Mucosa of descending colon (tissue), 3 donors: ENCODE data around the gene FNTB. TPM values are rescaled to one million over a fixed set of nuclear protein-coding genes. Genes with fewer than 3 reads are reported as not detected.

Experiments used
- ATAC-seq: fragments of 200-7000 bp; cut with Tn5 transposase; one replicate; pipeline ENCODE4 v1.9.1; 2020; ENCODE audit warnings: mild to moderate bottlenecking, moderate library complexity
- DNase-seq, 3 donors: peaks; one replicate each; pipeline ENCODE4 v3.0.0-alpha.2; 2020
- H3K36me3 ChIP-seq: fragments of 200-600 bp; one replicate; pipeline ENCODE4 v1.8.0; 2021; ENCODE audit warnings: low read depth, mild to moderate bottlenecking
- H3K4me1 ChIP-seq: fragments of 200-600 bp; one replicate; pipeline ENCODE4 v1.8.0; 2021; ENCODE audit warnings: low read depth, mild to moderate bottlenecking
- H3K4me3 ChIP-seq: fragments of 200-600 bp; one replicate; pipeline ENCODE4 v1.8.0; 2021; ENCODE audit warnings: mild to moderate bottlenecking
- H3K9me3 ChIP-seq: fragments of 200-600 bp; one replicate; pipeline ENCODE4 v1.8.0; 2021; ENCODE audit warnings: mild to moderate bottlenecking
- CTCF ChIP-seq: fragments of 200-600 bp; IDR thresholded peaks from one replicate; pipeline ENCODE4 v1.8.0; 2022; ENCODE audit warnings: antibody characterized with exemption, mild to moderate bottlenecking
- intact Hi-C, 2 donors: fragments of 100-400 bp; cut with DNase I in 1 of 2; cut with micrococcal nuclease in 1 of 2; formaldehyde crosslinking; loops; one replicate each; pipeline versions ENCODE4 v1.11.0 to v1.11.1; 2022; cut with DNase I, micrococcal nuclease
- total RNA-seq, 3 donors: library from RNA; stranded (reverse); fragmentation: NEBNext Ultra II Directional in 2 of 3; extraction: Animal tissue kit (Norgen Biotek cat#: 25700) in 2 of 3; gene quantifications; one replicate each; pipeline versions ENCODE4 v1.2.1 to v1.2.4, GENCODE V29; 2021 to 2023
- donor health status: DM: no; HTN: no; CAD: no; lungs with moderate emphysema.
- donor health status: DM: no; HTN: no; CAD: no.
- donor health status: DM: no; HTN: yes; CAD: no.

The FNTB gene
- total RNA-seq, 3 donors from 2014 or later, result 14.5 to 18.3 (median 14.5) TPM

- ATAC-seq (peak; percentile 74), DNase-seq (peak in 1 of 3 donors; percentile 25)
- TF ChIP-seq CTCF, result no peak
- H3K4me1 ChIP-seq, result no peaks in the 10 kb centered on the region
- intact Hi-C loops, result no loop called here
- H3K4me3 ChIP-seq, result no peak overlapping the region
- H3K36me3 ChIP-seq, result no peaks in the 10 kb centered on the region
- H3K9me3 ChIP-seq, result no peaks in the 10 kb centered on the region
These were observed 25.9 kb upstream of the FNTB start for GRCh38 chr14:64960762-64961276.

- Histone ChIP-seq H3K4me3 (no peak overlapping the region), H3K36me3 (no peaks in the 10 kb centered on the region), H3K4me1 (no peaks in the 10 kb centered on the region), H3K9me3 (no peaks in the 10 kb centered on the region)
- TF ChIP-seq CTCF, result no peak
- intact Hi-C loops, result no loop called here
- DNase-seq, result no peak
- no peak for ATAC-seq
These were observed 23.1 kb upstream of the FNTB start for GRCh38 chr14:64963611-64964010.

- no peak for TF ChIP-seq CTCF
- Histone ChIP-seq H3K9me3 (no peaks in the 10 kb centered on the region), H3K4me1 (peaks cover 8% of the 10 kb centered on the region), H3K4me3 (no peak overlapping the region), H3K36me3 (no peaks in the 10 kb centered on the region)
- ATAC-seq (no peak), DNase-seq (no peak)
- intact Hi-C loops, result no loop called here
These were observed 21.2 kb upstream of the FNTB start for GRCh38 chr14:64965356-64966000.

- no peak for ATAC-seq
- H3K9me3 ChIP-seq, result no peaks in the 10 kb centered on the region
- no peak for TF ChIP-seq CTCF
- no peak overlapping the region for H3K4me3 ChIP-seq
- no peaks in the 10 kb centered on the region for H3K36me3 ChIP-seq
- intact Hi-C loops, result no loop called here
- peaks cover 14% of the 10 kb centered on the region for H3K4me1 ChIP-seq
- DNase-seq, result no peak
These were observed 19.7 kb upstream of the FNTB start for GRCh38 chr14:64966976-64967375.

GRCh38 chr14:64968167-64968566 lies 18.5 kb upstream of the FNTB start:
- intact Hi-C loops, result no loop called here
- Histone ChIP-seq H3K4me3 (no peak overlapping the region), H3K4me1 (peaks cover 17% of the 10 kb centered on the region), H3K36me3 (no peaks in the 10 kb centered on the region), H3K9me3 (no peaks in the 10 kb centered on the region)
- ATAC-seq, result no peak
- TF ChIP-seq CTCF, result no peak
- DNase-seq, result no peak
